GM12878 (cell line): Measurements from ENCODE around the gene SNAI1.

ENCODE experiments used
- CTCF ChIP-seq, 3 experiments: IDR thresholded peaks in 2 of 3; conservative IDR thresholded peaks in 1 of 3; 2 replicates each; pipeline ENCODE4 v1.5.1; 2011; ENCODE audit warnings: low read depth in 3 of 3, low read length in 3 of 3, mild to moderate bottlenecking in 3 of 3, control low read depth in 2 of 3, moderate library complexity in 2 of 3, inconsistent platforms in 1 of 3, mixed read lengths in 1 of 3; ENCODE audit not compliant: control insufficient read depth in 2 of 3, insufficient read depth in 1 of 3; ENCODE audit errors: extremely low read depth in 1 of 3
- EP300 ChIP-seq, 2 experiments: fragments of 150-350 bp in 1 of 2; IDR thresholded peaks; 2 replicates each; pipeline ENCODE4 v1.6.1; 2011 to 2012; ENCODE audit warnings: low read depth in 2 of 2, low read length in 2 of 2, borderline replicate concordance in 1 of 2, improper control_type of control experiment in 1 of 2, inconsistent platforms in 1 of 2; ENCODE audit not compliant: control insufficient read depth in 1 of 2
- EZH2 ChIP-seq: IDR thresholded peaks from 2 replicates; pipeline ENCODE4 v1.6.1; 2012; ENCODE audit warnings: low read depth, mild to moderate bottlenecking, control low read depth, inconsistent platforms, low read length, borderline replicate concordance; ENCODE audit not compliant: control insufficient read depth
- MTA3 ChIP-seq: IDR thresholded peaks from 2 replicates; pipeline ENCODE4 v1.6.1; 2012; ENCODE audit warnings: low read length, inconsistent platforms, borderline replicate concordance
- NRF1 ChIP-seq: conservative IDR thresholded peaks from 2 replicates; pipeline ENCODE4 v1.6.1; 2011; ENCODE audit warnings: mild to moderate bottlenecking, low read depth, low read length, improper control_type of control experiment
- POLR2AphosphoS5 ChIP-seq: IDR thresholded peaks from 2 replicates; pipeline ENCODE4 v1.6.1; 2011; ENCODE audit warnings: mild to moderate bottlenecking, low read length, inconsistent platforms
- RAD21 ChIP-seq: IDR thresholded peaks from 2 replicates; pipeline ENCODE4 v1.6.1; 2011; ENCODE audit warnings: mild to moderate bottlenecking, low read depth, low read length, moderate library complexity; ENCODE audit not compliant: insufficient read depth
- RAD51 ChIP-seq: fragments of 450-650 bp; IDR thresholded peaks from 2 replicates; pipeline ENCODE4 v1.6.1; 2016; ENCODE audit warnings: moderate library complexity, mild to moderate bottlenecking, inconsistent platforms
- RELA ChIP-seq: fragments of 450-650 bp; IDR thresholded peaks from 2 replicates; pipeline ENCODE4 v1.8.0; 2014; ENCODE audit warnings: borderline replicate concordance; ENCODE audit not compliant: partially characterized antibody
- RELB ChIP-seq: fragments of 450-650 bp; IDR thresholded peaks from 2 replicates; pipeline ENCODE4 v1.6.1; 2017; ENCODE audit warnings: low read depth, mild to moderate bottlenecking, moderate library complexity
- REST ChIP-seq: IDR thresholded peaks from 2 replicates; pipeline ENCODE4 v1.6.1; 2012; ENCODE audit warnings: mild to moderate bottlenecking, low read depth, low read length
- STAT3 ChIP-seq: IDR thresholded peaks from 2 replicates; pipeline ENCODE4 v1.6.1; 2011; ENCODE audit warnings: low read depth, low read length, improper control_type of control experiment

GRCh38 chr20:49938173-49939163 lies 44.3 kb upstream of the SNAI1 start:
- TF ChIP-seq EP300 (IDR thresholded peaks at IDR 0.05; ENCODE audit: borderline replicate concordance in 1 of 2, control insufficient read depth in 1 of 2, low read depth in 2 of 2, low read length in 2 of 2) (no peak), MTA3 (no peak), POLR2AphosphoS5 (peak; percentile 51; the same call in 1 of the 2 replicates), CTCF (IDR thresholded peaks at IDR 0.05 in 2 of 3, conservative IDR thresholded peaks at IDR 0.05 in 1 of 3; ENCODE audit: control insufficient read depth in 2 of 3, extremely low read depth in 1 of 3, insufficient read depth in 1 of 3, low read depth in 3 of 3, low read length in 3 of 3) (no peak), RELA (no peak), RAD51 (0 out of 2 replicates have a peak, but pooled peaks have one; percentile 21), REST (no peak), RELB (no peak), NRF1 (no peak), RAD21 (no peak), STAT3 (no peak), EZH2 (no peak)
